Hepatocyte (in vitro differentiated cells): Measurements from ENCODE around the gene GOSR1.
"Not testable (repeated sequence)": the region's sequence is repeated elsewhere in the genome, so short reads cannot be mapped to it uniquely, and the experiment has no call there.

ENCODE experiments used
- CTCF ChIP-seq: fragments of 200-600 bp; sonication (generic); IDR thresholded peaks from 2 replicates; pipeline ENCODE4 v1.5.1; 2016; ENCODE audit warnings: antibody characterized with exemption, mild to moderate bottlenecking; ENCODE audit not compliant: poor library complexity
- EZH2 ChIP-seq: fragments of 200-600 bp; sonication (generic); IDR thresholded peaks from 2 replicates; pipeline ENCODE4 v1.6.1; 2016; ENCODE audit warnings: antibody characterized with exemption, mild to moderate bottlenecking, borderline replicate concordance

- not testable (repeated sequence) for TF ChIP-seq EZH2, CTCF
These were observed 76.7 kb downstream of the GOSR1 start for GRCh38 chr17:30553823-30554440.
